Left ventricle myocardium inferior (tissue), 1 donor: Measurements from ENCODE around the gene PLA2G2D. TPM values are rescaled to one million over a fixed set of nuclear protein-coding genes. Genes with fewer than 3 reads are reported as not detected.

Experiments used
- DNase-seq: peaks from one replicate; pipeline ENCODE4 v3.0.0-alpha.2; 2020
- H3K27ac ChIP-seq: fragments of 200-600 bp; replicated peaks from 2 replicates; pipeline ENCODE4 v1.8.0; 2021
- H3K27me3 ChIP-seq: fragments of 200-600 bp; 2 replicates; pipeline ENCODE4 v1.8.0; 2021; ENCODE audit warnings: low read depth
- H3K36me3 ChIP-seq: fragments of 200-600 bp; 2 replicates; pipeline ENCODE4 v1.8.0; 2021
- H3K4me1 ChIP-seq: fragments of 200-600 bp; 2 replicates; pipeline ENCODE4 v1.8.0; 2021
- H3K4me3 ChIP-seq: fragments of 200-600 bp; 2 replicates; pipeline ENCODE4 v1.8.0; 2021; ENCODE audit warnings: mild to moderate bottlenecking, moderate library complexity
- H3K9me3 ChIP-seq: fragments of 200-600 bp; replicated peaks from 2 replicates; pipeline ENCODE4 v1.8.0; 2021
- CTCF ChIP-seq: fragments of 200-600 bp; IDR thresholded peaks from 2 replicates; pipeline ENCODE4 v1.8.0; 2021; ENCODE audit warnings: antibody characterized with exemption, mild to moderate bottlenecking, borderline replicate concordance
- intact Hi-C: fragments of 100-400 bp; cut with micrococcal nuclease; formaldehyde crosslinking; loops from one replicate; pipeline ENCODE4 v1.11.0; 2022
- total RNA-seq: library from RNA; stranded (reverse); fragmentation: NEBNext Ultra II Directional; extraction: Animal tissue kit (Norgen Biotek cat#: 25700); gene quantifications from one replicate; pipeline ENCODE4 v1.2.1, GENCODE V29; 2021
- donor health status: DM: no; HTN: yes; CAD: no; lungs with severe emphysema.

PLA2G2D gene
- total RNA-seq, 1 donor from 2014 or later: not detected

- Histone ChIP-seq H3K4me1 (peaks cover 6% of the 10 kb centered on the region), H3K27ac (no peak overlapping the region)
- intact Hi-C loops: no loop called here
Observed at GRCh38 chr1:20107796-20108195, 11.5 kb downstream of the PLA2G2D start.

GRCh38 chr1:20107351-20107750 is 12.0 kb downstream of the PLA2G2D start:
- H3K4me3 ChIP-seq: no peak overlapping the region
- no peak for TF ChIP-seq CTCF
- H3K27me3 ChIP-seq: peaks cover 26% of the 10 kb centered on the region
- H3K27ac ChIP-seq: no peak overlapping the region
- H3K4me1 ChIP-seq: peaks cover 6% of the 10 kb centered on the region
- intact Hi-C loops: no loop called here
- no peaks in the 10 kb centered on the region for H3K36me3 ChIP-seq
- DNase-seq: no peak
- no peaks in the 10 kb centered on the region for H3K9me3 ChIP-seq

More at GRCh38 chr1:20107796-20108195, 11.5 kb downstream of the PLA2G2D start:
- no peak for TF ChIP-seq CTCF
- H3K9me3 ChIP-seq: no peaks in the 10 kb centered on the region
- no peak overlapping the region for H3K4me3 ChIP-seq
- H3K36me3 ChIP-seq: no peaks in the 10 kb centered on the region
- H3K27me3 ChIP-seq: peaks cover 30% of the 10 kb centered on the region
- DNase-seq: no peak

- Histone ChIP-seq H3K4me3 (no peak overlapping the region), H3K27me3 (peaks cover 16% of the 10 kb centered on the region), H3K9me3 (no peaks in the 10 kb centered on the region), H3K36me3 (no peaks in the 10 kb centered on the region), H3K4me1 (peaks cover 13% of the 10 kb centered on the region), H3K27ac (no peak overlapping the region)
- intact Hi-C loops: no loop called here
- DNase-seq: no peak
- TF ChIP-seq CTCF: no peak
Observed at GRCh38 chr1:20105856-20106255, 13.5 kb downstream of the PLA2G2D start.

GRCh38 chr1:20102875-20103274 is 16.5 kb downstream of the PLA2G2D start:
- no peaks in the 10 kb centered on the region for H3K36me3 ChIP-seq
- H3K9me3 ChIP-seq: no peaks in the 10 kb centered on the region
- intact Hi-C loops: no loop called here
- H3K27ac ChIP-seq: no peak overlapping the region
- H3K4me3 ChIP-seq: no peak overlapping the region
- TF ChIP-seq CTCF: no peak
- H3K4me1 ChIP-seq: peaks cover 7% of the 10 kb centered on the region
- no peak for DNase-seq
- peaks cover 20% of the 10 kb centered on the region for H3K27me3 ChIP-seq

- Histone ChIP-seq H3K9me3 (peaks cover 13% of the 10 kb centered on the region), H3K27ac (no peak overlapping the region), H3K4me1 (peaks cover 7% of the 10 kb centered on the region), H3K27me3 (peaks cover 20% of the 10 kb centered on the region), H3K36me3 (no peaks in the 10 kb centered on the region), H3K4me3 (no peak overlapping the region)
- peak; percentile 88 for TF ChIP-seq CTCF
- intact Hi-C loops: no loop called here
- DNase-seq: no peak
Observed at GRCh38 chr1:20100632-20101355, 18.5 kb downstream of the PLA2G2D start.
